Liver (tissue), 9 donors: ENCODE measurements around the gene CD63. TPM values are rescaled to one million over a fixed set of nuclear protein-coding genes. Genes with fewer than 3 reads are reported as not detected.
A peak's percentile ranks its signal among the peaks of the same experiment; 100 is the strongest.

Source experiments
- DNase-seq: peaks from one replicate; pipeline ENCODE4 v3.0.0-alpha.2; 2017; ENCODE audit warnings: low spot score
- H3K27ac ChIP-seq, 2 donors: one replicate each; pipeline ENCODE4 v1.7.0; 2013; ENCODE audit warnings: inconsistent platforms in 2 of 2, low read length in 2 of 2, control low read depth in 1 of 2, low read depth in 1 of 2, mild to moderate bottlenecking in 1 of 2
- H3K27me3 ChIP-seq, 4 donors: one replicate each; pipeline versions ENCODE4 v1.6.1 to v1.7.0; 2013; ENCODE audit warnings: low read length in 3 of 4, inconsistent platforms in 1 of 4, mild to moderate bottlenecking in 1 of 4, moderate library complexity in 1 of 4; ENCODE audit not compliant: control insufficient read depth in 4 of 4, insufficient read depth in 4 of 4
- H3K36me3 ChIP-seq, 4 donors: one replicate each; pipeline versions ENCODE4 v1.6.1 to v1.7.0; 2013; ENCODE audit warnings: low read length in 3 of 4, mild to moderate bottlenecking in 3 of 4, low read depth in 1 of 4, moderate library complexity in 1 of 4; ENCODE audit not compliant: control insufficient read depth in 4 of 4, insufficient read depth in 3 of 4
- H3K4me1 ChIP-seq, 4 donors: one replicate each; pipeline versions ENCODE4 v1.6.1 to v1.7.0; 2013; ENCODE audit warnings: low read length in 3 of 4, mild to moderate bottlenecking in 3 of 4, moderate library complexity in 1 of 4; ENCODE audit not compliant: control insufficient read depth in 4 of 4, insufficient read depth in 4 of 4
- H3K4me3 ChIP-seq, 3 donors: one replicate each; pipeline versions ENCODE4 v1.6.1 to v1.7.0; 2013; ENCODE audit warnings: low read length in 3 of 3, control low read depth in 1 of 3, low read depth in 1 of 3, mild to moderate bottlenecking in 1 of 3
- H3K9ac ChIP-seq, 2 donors: one replicate each; pipeline ENCODE4 v1.7.0; 2013; ENCODE audit warnings: low read length in 2 of 2, mild to moderate bottlenecking in 2 of 2, moderate library complexity in 2 of 2, control low read depth in 1 of 2, low read depth in 1 of 2
- H3K9me3 ChIP-seq, 4 donors: one replicate each; pipeline versions ENCODE4 v1.6.1 to v1.7.0; 2013; ENCODE audit warnings: low read length in 3 of 4; ENCODE audit not compliant: control insufficient read depth in 4 of 4
- EGR1 ChIP-seq, 2 donors: IDR thresholded peaks; 2 replicates each; pipeline ENCODE4 v1.6.1; 2016 to 2018; ENCODE audit warnings: antibody characterized with exemption in 2 of 2, low read depth in 2 of 2
- FOXA1 ChIP-seq: IDR thresholded peaks from 2 replicates; pipeline ENCODE4 v1.6.1; 2016; ENCODE audit warnings: antibody characterized with exemption
- FOXA2 ChIP-seq: IDR thresholded peaks from 2 replicates; pipeline ENCODE4 v1.6.1; 2016; ENCODE audit warnings: antibody characterized with exemption
- HNF4A ChIP-seq, 2 donors: conservative IDR thresholded peaks; 2 replicates each; pipeline ENCODE4 v1.6.1; 2016; ENCODE audit warnings: antibody characterized with exemption in 2 of 2, mild to moderate bottlenecking in 2 of 2
- JUND ChIP-seq, 2 donors: IDR thresholded peaks; 2 replicates each; pipeline ENCODE4 v1.6.1; 2016; ENCODE audit warnings: antibody characterized with exemption in 2 of 2
- RXRA ChIP-seq, 2 donors: IDR thresholded peaks; 2 replicates each; pipeline ENCODE4 v1.6.1; 2017 to 2018; ENCODE audit warnings: antibody characterized with exemption in 2 of 2, mild to moderate bottlenecking in 1 of 2
- SP1 ChIP-seq: IDR thresholded peaks from 2 replicates; pipeline ENCODE4 v1.6.1; 2018; ENCODE audit warnings: antibody characterized with exemption, mild to moderate bottlenecking
- TAF1 ChIP-seq: conservative IDR thresholded peaks from 2 replicates; pipeline ENCODE4 v1.6.1; 2016; ENCODE audit warnings: antibody characterized with exemption, mild to moderate bottlenecking
- YY1 ChIP-seq: IDR thresholded peaks from 2 replicates; pipeline ENCODE4 v1.6.1; 2016; ENCODE audit warnings: antibody characterized with exemption, mild to moderate bottlenecking
- WGBS: extraction: QIAGEN DNeasy Blood & Tissue Kit; methylation state at CpG from one replicate; pipeline ENCODE4 v1.1.7; 2013; 5-methylcytosine and 5-hydroxymethylcytosine counted together
- polyA plus RNA-seq, 2 donors: library from polyadenylated mRNA; stranded (reverse) in 1 of 2; unstranded in 1 of 2; fragments of 200-250 nt in 1 of 2; fragments of >200 nt in 1 of 2; fragmentation: Nextera tagmentation in 1 of 2; extraction: Ambion mirVana in 1 of 2; gene quantifications; one replicate each; pipeline versions ENCODE4 v1.2.1 to v1.2.3, GENCODE V29; 2013 to 2015
- total RNA-seq, 2 donors: library from RNA; depleted of rRNA; stranded (reverse); fragments of >200 nt; gene quantifications; one replicate each; pipeline ENCODE4 v1.2.3, GENCODE V29; 2014
- TF ChIP-seq, protein P1 (sequence below): IDR thresholded peaks from 2 replicates; pipeline ENCODE4 v1.6.1; 2016; ENCODE audit warnings: antibody characterized with exemption
- TF ChIP-seq, protein P2 (sequence below): IDR thresholded peaks from 2 replicates; pipeline ENCODE4 v1.6.1; 2016; ENCODE audit warnings: antibody characterized with exemption, mild to moderate bottlenecking
- TF ChIP-seq, protein P3 (sequence below): IDR thresholded peaks from 2 replicates; pipeline ENCODE4 v1.6.1; 2016; ENCODE audit warnings: antibody characterized with exemption
- TF ChIP-seq, protein P4 (sequence below): fragments of 150-350 bp; IDR thresholded peaks from 2 replicates; pipeline ENCODE4 v1.5.1; 2017; ENCODE audit warnings: improper control_type of control experiment, low read depth, low read length; ENCODE audit not compliant: missing input control
- donor health status: healthy.
- donor health status: healthy.
- donor health status: healthy.
- donor health status: healthy.
- donor health status: healthy.

CD63 gene, protein sequence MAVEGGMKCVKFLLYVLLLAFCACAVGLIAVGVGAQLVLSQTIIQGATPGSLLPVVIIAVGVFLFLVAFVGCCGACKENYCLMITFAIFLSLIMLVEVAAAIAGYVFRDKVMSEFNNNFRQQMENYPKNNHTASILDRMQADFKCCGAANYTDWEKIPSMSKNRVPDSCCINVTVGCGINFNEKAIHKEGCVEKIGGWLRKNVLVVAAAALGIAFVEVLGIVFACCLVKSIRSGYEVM
- total RNA-seq (100 to 1,000 TPM; 185 to 373 TPM), polyA plus RNA-seq (100 to 1,000 TPM; 328 to 348 TPM)

DNA sequence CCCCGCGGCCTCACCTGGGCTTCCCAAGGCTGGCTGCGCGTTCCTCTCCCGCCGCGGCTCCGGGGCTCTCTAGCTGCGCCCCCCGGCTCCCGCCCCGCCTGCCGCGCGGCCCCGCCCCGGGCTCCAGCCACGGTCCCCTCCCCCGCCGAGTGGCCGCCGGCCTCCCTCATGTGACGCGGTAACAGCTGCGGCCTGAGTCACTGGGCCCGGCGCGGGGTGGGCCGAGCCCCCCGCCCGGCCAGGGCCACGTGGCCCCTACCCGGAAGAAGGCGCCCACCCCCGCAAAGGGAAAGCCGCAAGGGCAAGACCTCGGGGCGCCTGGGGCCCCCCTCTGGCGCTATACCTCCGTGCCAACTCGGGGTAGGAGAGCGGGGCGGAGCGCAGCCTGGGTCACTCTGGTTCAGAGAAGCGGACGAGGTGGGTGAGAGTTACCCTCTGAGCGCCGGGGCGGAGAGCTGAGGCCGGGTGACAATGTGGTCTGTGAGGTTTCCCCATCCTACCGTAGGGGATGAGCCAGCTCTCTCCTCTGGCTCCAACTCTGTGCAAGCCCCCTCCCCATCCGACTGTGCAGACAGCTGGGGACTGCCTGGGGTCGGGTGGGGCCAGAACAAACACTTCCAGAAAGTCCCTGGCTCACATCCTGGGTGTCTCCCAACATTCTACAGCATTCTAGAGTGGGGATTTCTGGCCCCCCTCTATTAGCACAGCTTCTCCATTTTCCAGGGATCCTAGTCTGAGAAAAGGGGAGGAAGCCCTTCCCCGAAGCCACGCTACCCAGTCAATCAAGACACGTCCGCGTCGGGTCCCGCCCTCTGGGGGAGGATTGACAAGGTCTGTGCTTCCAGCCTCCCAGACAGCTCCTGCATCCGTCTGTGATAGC lies at the start of gene CD63:
Gene CD63 (minus strand): TSS at position 71 of the 880 bp plus-strand sequence. CDS start 668 bp downstream, outside the sequence.
- H3K36me3 ChIP-seq, result peaks cover 0 to 15% (median 7%) of the 10 kb centered on the region in 4 donors
- H3K9ac ChIP-seq, result peak within 1 kb of the TSS; percentile 86 to 95
- WGBS, result under 1% methylated on average over 61 of the region's 61 CpGs
- TF ChIP-seq, protein P1, sequence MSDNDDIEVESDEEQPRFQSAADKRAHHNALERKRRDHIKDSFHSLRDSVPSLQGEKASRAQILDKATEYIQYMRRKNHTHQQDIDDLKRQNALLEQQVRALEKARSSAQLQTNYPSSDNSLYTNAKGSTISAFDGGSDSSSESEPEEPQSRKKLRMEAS, result peak; percentile 47
- peak; percentile 71 to 81 for TF ChIP-seq EGR1 (IDR thresholded peaks at IDR 0.05; ENCODE audit: low read depth in 2 of 2)
- TF ChIP-seq SP1, result no peak
- TF ChIP-seq FOXA1, result no peak
- peak in 1 of 2 donors; percentile 41 for TF ChIP-seq RXRA (IDR thresholded peaks at IDR 0.05)
- peak in 1 of 2 donors; percentile 4 for TF ChIP-seq JUND (IDR thresholded peaks at IDR 0.05)
- TF ChIP-seq YY1, result peak; percentile 50
- peak; percentile 42 for TF ChIP-seq TAF1
- TF ChIP-seq, protein P2, sequence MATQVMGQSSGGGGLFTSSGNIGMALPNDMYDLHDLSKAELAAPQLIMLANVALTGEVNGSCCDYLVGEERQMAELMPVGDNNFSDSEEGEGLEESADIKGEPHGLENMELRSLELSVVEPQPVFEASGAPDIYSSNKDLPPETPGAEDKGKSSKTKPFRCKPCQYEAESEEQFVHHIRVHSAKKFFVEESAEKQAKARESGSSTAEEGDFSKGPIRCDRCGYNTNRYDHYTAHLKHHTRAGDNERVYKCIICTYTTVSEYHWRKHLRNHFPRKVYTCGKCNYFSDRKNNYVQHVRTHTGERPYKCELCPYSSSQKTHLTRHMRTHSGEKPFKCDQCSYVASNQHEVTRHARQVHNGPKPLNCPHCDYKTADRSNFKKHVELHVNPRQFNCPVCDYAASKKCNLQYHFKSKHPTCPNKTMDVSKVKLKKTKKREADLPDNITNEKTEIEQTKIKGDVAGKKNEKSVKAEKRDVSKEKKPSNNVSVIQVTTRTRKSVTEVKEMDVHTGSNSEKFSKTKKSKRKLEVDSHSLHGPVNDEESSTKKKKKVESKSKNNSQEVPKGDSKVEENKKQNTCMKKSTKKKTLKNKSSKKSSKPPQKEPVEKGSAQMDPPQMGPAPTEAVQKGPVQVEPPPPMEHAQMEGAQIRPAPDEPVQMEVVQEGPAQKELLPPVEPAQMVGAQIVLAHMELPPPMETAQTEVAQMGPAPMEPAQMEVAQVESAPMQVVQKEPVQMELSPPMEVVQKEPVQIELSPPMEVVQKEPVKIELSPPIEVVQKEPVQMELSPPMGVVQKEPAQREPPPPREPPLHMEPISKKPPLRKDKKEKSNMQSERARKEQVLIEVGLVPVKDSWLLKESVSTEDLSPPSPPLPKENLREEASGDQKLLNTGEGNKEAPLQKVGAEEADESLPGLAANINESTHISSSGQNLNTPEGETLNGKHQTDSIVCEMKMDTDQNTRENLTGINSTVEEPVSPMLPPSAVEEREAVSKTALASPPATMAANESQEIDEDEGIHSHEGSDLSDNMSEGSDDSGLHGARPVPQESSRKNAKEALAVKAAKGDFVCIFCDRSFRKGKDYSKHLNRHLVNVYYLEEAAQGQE, result peak; percentile 40
- no peaks in the 10 kb centered on the region for H3K27me3 ChIP-seq
- peak; percentile 77 for DNase-seq
- peak within 1 kb of the TSS; percentile 93 to 96 for H3K27ac ChIP-seq
- no peaks in the 10 kb centered on the region for H3K9me3 ChIP-seq
- H3K4me1 ChIP-seq, result peaks cover 2 to 33% (median 20%) of the 10 kb centered on the region in 4 donors
- H3K4me3 ChIP-seq, result peak within 1 kb of the TSS; percentile 55 to 88 (median 84)

DNA sequence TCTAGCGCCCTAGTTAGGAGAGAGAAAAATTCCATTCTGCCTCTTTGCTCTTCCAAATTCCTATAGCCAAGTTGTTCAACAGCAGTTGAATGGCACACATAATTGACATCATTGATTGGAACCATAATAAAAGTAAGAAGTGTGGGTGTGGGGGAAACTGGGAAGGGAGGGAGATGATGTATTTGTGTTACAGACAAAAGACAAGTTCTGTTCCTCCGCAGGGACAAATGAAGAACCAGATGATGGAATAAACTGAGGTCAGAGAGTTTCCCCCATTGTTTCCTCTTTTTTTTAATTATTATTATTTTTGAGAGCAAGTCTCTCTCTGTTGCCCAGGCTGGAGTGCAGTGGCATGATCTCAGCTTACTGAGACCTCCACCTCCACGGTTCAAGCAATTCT lies 49.0 kb upstream of the CD63 start:
- 93% methylated on average over 3 of the region's 3 CpGs for WGBS
- peaks cover 6 to 38% (median 24%) of the 10 kb centered on the region in 4 donors for H3K36me3 ChIP-seq

DNA sequence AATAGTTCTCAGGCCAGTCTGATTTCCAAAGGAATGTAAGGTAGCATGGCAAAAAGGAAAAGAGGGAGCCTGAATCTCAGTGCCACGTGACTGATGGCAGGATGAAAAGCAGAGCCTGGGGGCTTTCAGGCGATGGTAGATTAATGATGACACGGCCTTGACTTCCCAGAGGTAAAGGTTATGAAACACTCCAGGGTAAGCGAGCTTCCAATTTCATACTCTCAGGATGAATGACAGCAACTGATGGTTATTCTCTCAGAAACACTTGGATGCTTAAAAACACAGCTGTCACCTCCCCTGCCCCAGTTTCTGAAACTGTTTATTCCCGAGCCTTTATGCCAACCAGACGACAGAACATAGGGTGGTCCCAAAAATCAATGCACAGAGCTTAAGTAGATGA lies 42.9 kb upstream of the CD63 start:
- Histone ChIP-seq H3K36me3 (peaks cover 0 to 19% (median 11%) of the 10 kb centered on the region in 4 donors), H3K9ac (no peak overlapping the region), H3K27ac (no peak overlapping the region), H3K27me3 (no peaks in the 10 kb centered on the region), H3K9me3 (no peaks in the 10 kb centered on the region), H3K4me3 (no peak overlapping the region), H3K4me1 (no peaks in the 10 kb centered on the region)
- no peak for DNase-seq
- 91% methylated on average over 6 of the region's 6 CpGs for WGBS
- TF ChIP-seq, protein P3, sequence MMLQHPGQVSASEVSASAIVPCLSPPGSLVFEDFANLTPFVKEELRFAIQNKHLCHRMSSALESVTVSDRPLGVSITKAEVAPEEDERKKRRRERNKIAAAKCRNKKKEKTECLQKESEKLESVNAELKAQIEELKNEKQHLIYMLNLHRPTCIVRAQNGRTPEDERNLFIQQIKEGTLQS, result no peak
- TF ChIP-seq, protein P4, sequence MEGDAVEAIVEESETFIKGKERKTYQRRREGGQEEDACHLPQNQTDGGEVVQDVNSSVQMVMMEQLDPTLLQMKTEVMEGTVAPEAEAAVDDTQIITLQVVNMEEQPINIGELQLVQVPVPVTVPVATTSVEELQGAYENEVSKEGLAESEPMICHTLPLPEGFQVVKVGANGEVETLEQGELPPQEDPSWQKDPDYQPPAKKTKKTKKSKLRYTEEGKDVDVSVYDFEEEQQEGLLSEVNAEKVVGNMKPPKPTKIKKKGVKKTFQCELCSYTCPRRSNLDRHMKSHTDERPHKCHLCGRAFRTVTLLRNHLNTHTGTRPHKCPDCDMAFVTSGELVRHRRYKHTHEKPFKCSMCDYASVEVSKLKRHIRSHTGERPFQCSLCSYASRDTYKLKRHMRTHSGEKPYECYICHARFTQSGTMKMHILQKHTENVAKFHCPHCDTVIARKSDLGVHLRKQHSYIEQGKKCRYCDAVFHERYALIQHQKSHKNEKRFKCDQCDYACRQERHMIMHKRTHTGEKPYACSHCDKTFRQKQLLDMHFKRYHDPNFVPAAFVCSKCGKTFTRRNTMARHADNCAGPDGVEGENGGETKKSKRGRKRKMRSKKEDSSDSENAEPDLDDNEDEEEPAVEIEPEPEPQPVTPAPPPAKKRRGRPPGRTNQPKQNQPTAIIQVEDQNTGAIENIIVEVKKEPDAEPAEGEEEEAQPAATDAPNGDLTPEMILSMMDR, result no peak
- no peak for TF ChIP-seq RXRA (IDR thresholded peaks at IDR 0.05)

More for the DNA sequence above, 49.0 kb upstream of the CD63 start:
- no peak for TF ChIP-seq FOXA1
- TF ChIP-seq EGR1 (IDR thresholded peaks at IDR 0.05; ENCODE audit: low read depth in 2 of 2), result no peak
- TF ChIP-seq FOXA2, result no peak
- no peak for TF ChIP-seq SP1
- TF ChIP-seq HNF4A (conservative IDR thresholded peaks at IDR 0.05), result no peak
- no peaks in the 10 kb centered on the region for H3K4me1 ChIP-seq
- no peak for DNase-seq
- no peak overlapping the region for H3K9ac ChIP-seq
- H3K27me3 ChIP-seq, result no peaks in the 10 kb centered on the region
- no peak overlapping the region for H3K27ac ChIP-seq
- H3K9me3 ChIP-seq, result no peaks in the 10 kb centered on the region
- H3K4me3 ChIP-seq, result no peak overlapping the region
